Measurements from ENCODE around the gene MIPEP. TPM values are rescaled to one million over a fixed set of nuclear protein-coding genes. Genes with fewer than 3 reads are reported as not detected.

Gene MIPEP
- total RNA-seq, 6 donors from 2014 or later: 14.5 to 29.3 (median 19.1) TPM

DNA sequence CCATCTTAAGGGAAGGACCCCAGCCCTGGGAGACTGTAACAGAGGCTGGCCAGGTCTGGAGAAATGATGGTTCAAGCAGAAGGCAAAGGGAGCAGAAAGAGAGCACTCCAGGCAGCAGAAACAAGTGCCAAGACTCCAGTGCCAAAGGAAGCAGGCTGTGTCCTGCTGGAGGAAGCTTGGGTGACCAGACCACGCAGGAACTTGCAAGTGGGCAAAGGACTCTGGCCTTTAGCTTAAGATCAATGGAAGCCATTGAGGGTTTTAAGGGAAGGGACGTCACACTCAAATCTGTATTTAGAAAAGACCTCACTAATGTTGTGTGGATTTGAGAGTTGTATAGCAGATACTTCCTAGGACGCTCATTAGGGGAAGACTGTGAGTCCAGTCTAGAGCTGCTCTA is 95.5 kb downstream of the MIPEP start:
- no peak for TF ChIP-seq POLR2A (IDR thresholded peaks at IDR 0.05)
- TF ChIP-seq, protein P1, sequence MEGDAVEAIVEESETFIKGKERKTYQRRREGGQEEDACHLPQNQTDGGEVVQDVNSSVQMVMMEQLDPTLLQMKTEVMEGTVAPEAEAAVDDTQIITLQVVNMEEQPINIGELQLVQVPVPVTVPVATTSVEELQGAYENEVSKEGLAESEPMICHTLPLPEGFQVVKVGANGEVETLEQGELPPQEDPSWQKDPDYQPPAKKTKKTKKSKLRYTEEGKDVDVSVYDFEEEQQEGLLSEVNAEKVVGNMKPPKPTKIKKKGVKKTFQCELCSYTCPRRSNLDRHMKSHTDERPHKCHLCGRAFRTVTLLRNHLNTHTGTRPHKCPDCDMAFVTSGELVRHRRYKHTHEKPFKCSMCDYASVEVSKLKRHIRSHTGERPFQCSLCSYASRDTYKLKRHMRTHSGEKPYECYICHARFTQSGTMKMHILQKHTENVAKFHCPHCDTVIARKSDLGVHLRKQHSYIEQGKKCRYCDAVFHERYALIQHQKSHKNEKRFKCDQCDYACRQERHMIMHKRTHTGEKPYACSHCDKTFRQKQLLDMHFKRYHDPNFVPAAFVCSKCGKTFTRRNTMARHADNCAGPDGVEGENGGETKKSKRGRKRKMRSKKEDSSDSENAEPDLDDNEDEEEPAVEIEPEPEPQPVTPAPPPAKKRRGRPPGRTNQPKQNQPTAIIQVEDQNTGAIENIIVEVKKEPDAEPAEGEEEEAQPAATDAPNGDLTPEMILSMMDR (IDR thresholded peaks at IDR 0.05): no peak
- no peak for ATAC-seq (ENCODE audit: low FRiP score in 2 of 2)
- H3K27me3 ChIP-seq: no peaks in the 10 kb centered on the region
- H3K9me3 ChIP-seq: no peaks in the 10 kb centered on the region
- WGBS, 2 donors: 71 to 81% methylated on average over 3 of the region's 3 CpGs
- DNase-seq: no peak
- H3K4me3 ChIP-seq: no peak overlapping the region
- peak overlapping the region in 2 of 4 donors; percentile 15 to 50 for H3K27ac ChIP-seq
- H3K36me3 ChIP-seq: peaks cover 0 to 5% (median 0%) of the 10 kb centered on the region in 4 donors
- peaks cover 6 to 14% (median 11%) of the 10 kb centered on the region in 4 donors for H3K4me1 ChIP-seq

DNA sequence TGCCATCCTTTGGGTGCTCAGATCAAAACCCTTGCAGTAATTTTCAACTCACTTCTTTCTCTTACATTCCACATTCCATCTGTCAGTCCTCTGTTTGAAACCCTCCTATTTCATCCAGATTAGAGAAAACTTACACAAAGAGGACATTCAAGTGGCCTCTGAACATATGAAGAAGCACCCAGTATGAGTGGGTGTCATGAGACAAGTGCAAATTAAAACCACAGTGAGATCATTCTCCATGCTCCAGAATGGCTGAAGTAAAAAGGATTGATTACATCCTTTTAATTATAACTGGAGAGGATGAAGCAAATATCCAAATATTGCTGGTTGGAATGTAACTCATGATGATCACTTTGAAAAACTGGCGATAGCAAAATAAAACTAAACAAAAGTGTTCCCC is 96.5 kb downstream of the MIPEP start:
- Histone ChIP-seq H3K4me3 (no peak overlapping the region), H3K27me3 (no peaks in the 10 kb centered on the region), H3K4me1 (peaks cover 6 to 14% (median 11%) of the 10 kb centered on the region in 4 donors), H3K9me3 (no peaks in the 10 kb centered on the region), H3K36me3 (no peaks in the 10 kb centered on the region), H3K27ac (no peak overlapping the region)
- TF ChIP-seq, protein P1 (IDR thresholded peaks at IDR 0.05): no peak
- no peak for TF ChIP-seq EP300 (IDR thresholded peaks at IDR 0.05)
- TF ChIP-seq POLR2AphosphoS5 (IDR thresholded peaks at IDR 0.05): no peak
- no peak for TF ChIP-seq POLR2A (IDR thresholded peaks at IDR 0.05)
- DNase-seq (no peak), ATAC-seq (ENCODE audit: low FRiP score in 2 of 2) (no peak)
- 89 to 94% methylated on average over 1 of the region's 1 CpG for WGBS, 2 donors

DNA sequence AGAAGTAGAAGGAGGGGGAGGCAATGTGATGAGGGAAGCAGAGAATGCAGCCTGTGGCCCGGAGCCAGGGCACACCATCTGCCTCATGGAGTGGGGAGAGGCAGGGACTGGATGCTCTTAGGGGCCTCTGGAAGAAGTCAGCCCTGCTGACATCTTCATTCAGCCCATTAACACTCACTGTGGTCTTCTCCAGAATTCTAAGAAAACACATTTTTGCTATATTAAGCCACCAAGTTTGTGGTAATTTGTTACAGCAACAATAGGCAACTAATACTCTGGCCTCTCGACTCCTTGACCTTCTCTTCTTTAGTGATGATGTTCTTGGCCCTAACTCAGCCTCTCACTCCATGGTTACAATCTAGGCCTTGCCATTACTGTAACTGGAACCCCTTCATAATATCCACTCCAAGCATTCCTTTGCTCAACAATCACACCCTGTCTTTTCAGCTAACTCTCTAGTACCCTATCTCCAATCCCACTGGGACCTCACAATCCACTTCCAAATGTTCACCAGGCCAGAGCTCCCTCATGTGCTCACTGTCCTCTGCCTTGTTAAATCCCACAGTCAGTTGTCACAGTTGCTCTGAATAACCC is 98.5 kb downstream of the MIPEP start:
- H3K9me3 ChIP-seq: no peaks in the 10 kb centered on the region
- 77 to 81% methylated on average over 2 of the region's 2 CpGs for WGBS, 2 donors
- H3K4me1 ChIP-seq: peaks cover 6 to 14% (median 11%) of the 10 kb centered on the region in 4 donors
- no peaks in the 10 kb centered on the region for H3K36me3 ChIP-seq
- DNase-seq (peak in 1 of 2 donors; percentile 13), ATAC-seq (ENCODE audit: low FRiP score in 2 of 2) (peak; percentile 33 to 55)
- H3K4me3 ChIP-seq: no peak overlapping the region
- no peaks in the 10 kb centered on the region for H3K27me3 ChIP-seq
- TF ChIP-seq, protein P1 (IDR thresholded peaks at IDR 0.05): no peak
- peak in 1 of 2 donors; percentile 40 for TF ChIP-seq POLR2AphosphoS5 (IDR thresholded peaks at IDR 0.05)
- peak overlapping the region in 2 of 4 donors; percentile 1 to 31 for H3K27ac ChIP-seq

DNA sequence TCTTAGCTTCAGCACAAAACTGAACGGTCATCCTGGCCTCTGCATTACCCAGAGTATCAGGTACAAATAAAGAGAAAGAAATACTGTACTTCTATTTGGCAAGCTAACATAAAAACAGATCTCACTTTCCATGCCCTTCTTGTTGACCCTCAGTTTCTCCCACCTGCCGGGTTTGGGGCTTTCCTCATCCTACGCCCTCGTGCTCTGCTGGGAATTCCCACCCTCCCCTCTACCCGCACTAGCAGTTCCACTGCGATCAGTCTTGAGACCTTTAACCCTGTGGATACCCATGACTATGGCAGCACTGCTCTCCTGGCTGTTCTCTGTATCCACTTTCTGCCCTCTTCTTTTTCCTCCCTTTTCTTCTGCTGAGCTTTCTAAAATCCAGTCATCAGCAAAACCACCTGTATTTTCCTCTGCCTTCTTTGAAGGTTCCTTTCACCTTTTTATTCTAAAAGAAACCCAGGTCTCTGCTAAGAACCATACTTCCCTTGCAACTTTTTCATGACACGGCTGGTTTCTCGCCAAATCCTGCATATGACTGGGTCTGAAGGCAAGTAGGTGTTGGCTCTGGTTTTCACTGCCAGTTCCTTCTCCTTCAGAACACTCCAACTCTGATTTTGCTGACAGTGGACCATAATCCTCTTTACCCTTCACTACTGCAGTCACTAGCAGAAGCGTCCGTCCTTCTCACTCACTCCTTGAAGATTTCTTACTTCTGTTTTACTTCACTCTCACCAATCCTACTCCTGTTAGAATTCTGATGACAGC is 99.4 kb downstream of the MIPEP start:
- Histone ChIP-seq H3K4me3 (no peak overlapping the region), H3K9me3 (no peaks in the 10 kb centered on the region), H3K36me3 (no peaks in the 10 kb centered on the region), H3K27me3 (no peaks in the 10 kb centered on the region), H3K27ac (no peak overlapping the region), H3K4me1 (peaks cover 6 to 10% (median 8%) of the 10 kb centered on the region in 4 donors)
- TF ChIP-seq POLR2AphosphoS5 (IDR thresholded peaks at IDR 0.05): no peak
- TF ChIP-seq POLR2A (IDR thresholded peaks at IDR 0.05): no peak
- TF ChIP-seq, protein P1 (IDR thresholded peaks at IDR 0.05): no peak
- TF ChIP-seq EP300 (IDR thresholded peaks at IDR 0.05): no peak
- ATAC-seq (ENCODE audit: low FRiP score in 2 of 2): no peak
- 69 to 73% methylated on average over 10 of the region's 10 CpGs for whole genome bisulfite sequencing, 2 donors
- peak in 1 of 2 donors; percentile 51 for DNase-seq
